ENCODE measurements around the gene NRP1. TPM values are rescaled to one million over a fixed set of nuclear protein-coding genes. Genes with fewer than 3 reads are reported as not detected.

Gene NRP1
- total RNA-seq, 1 experiment from 2014 or later = 3.0 TPM

- TF ChIP-seq ARID4B (CRISPR knock-in tag; IDR thresholded peaks at IDR 0.05; ENCODE audit: borderline replicate concordance) (no peak), ZMAT4 (CRISPR knock-in tag; IDR thresholded peaks at IDR 0.05) (no peak), ATF2 (CRISPR knock-in tag; IDR thresholded peaks at IDR 0.05; ENCODE audit: borderline replicate concordance, low read depth) (no peak)
Observed at GRCh38 chr10:33347211-33347610, 12.7 kb upstream of the NRP1 start (continued).

- POLR2A ChIA-PET = no interaction called here
- CTCF ChIA-PET = interaction anchor here (0.6 kb wide), 1 partner anchor 10 kb away, joined by 4 read pairs; no protein-coding TSS in a partner anchor
- H3K27ac Mint-ChIP-seq = no peak overlapping the region
- DNase-seq (ENCODE audit: low spot score) (no peak), ATAC-seq (no peak)
- no peak for TF ChIP-seq MAX (CRISPR knock-in tag; IDR thresholded peaks at IDR 0.05)
- no peak for TF ChIP-seq KAT7 (CRISPR knock-in tag; IDR thresholded peaks at IDR 0.05; ENCODE audit: borderline replicate concordance)
- TF ChIP-seq CREB1 (CRISPR knock-in tag; IDR thresholded peaks at IDR 0.05) = no peak
- TF ChIP-seq JAZF1 (CRISPR knock-in tag; IDR thresholded peaks at IDR 0.05) = no peak
- TF ChIP-seq ZNF263 (CRISPR knock-in tag; IDR thresholded peaks at IDR 0.05; ENCODE audit: low read depth) = no peak
- no peak for TF ChIP-seq TEAD4 (CRISPR knock-in tag; IDR thresholded peaks at IDR 0.05)
- no peak for TF ChIP-seq PREB (CRISPR knock-in tag; IDR thresholded peaks at IDR 0.05; ENCODE audit: borderline replicate concordance)
- peaks cover 12% of the 10 kb centered on the region for H3K4me1 Mint-ChIP-seq
- H3K27me3 Mint-ChIP-seq (ENCODE audit: low read depth) = no peaks in the 10 kb centered on the region
- no peak overlapping the region for H3K4me3 Mint-ChIP-seq
- H3K36me3 Mint-ChIP-seq = no peaks in the 10 kb centered on the region
- peaks cover 5% of the 10 kb centered on the region for H3K9me3 Mint-ChIP-seq
Observed at GRCh38 chr10:33345236-33345635, 10.8 kb upstream of the NRP1 start.

GRCh38 chr10:33344676-33345075 is 10.2 kb upstream of the NRP1 start:
- DNase-seq (ENCODE audit: low spot score) (no peak), ATAC-seq (no peak)
- H3K36me3 Mint-ChIP-seq = no peaks in the 10 kb centered on the region
- H3K27ac Mint-ChIP-seq = no peak overlapping the region
- H3K27me3 Mint-ChIP-seq (ENCODE audit: low read depth) = peaks cover 5% of the 10 kb centered on the region
- CTCF ChIA-PET = interaction anchor here (0.6 kb wide), 1 partner anchor 10 kb away, joined by 4 read pairs; no protein-coding TSS in a partner anchor
- H3K4me1 Mint-ChIP-seq = peaks cover 12% of the 10 kb centered on the region
- POLR2A ChIA-PET = no interaction called here
- no peak overlapping the region for H3K4me3 Mint-ChIP-seq
- H3K9me3 Mint-ChIP-seq = peaks cover 5% of the 10 kb centered on the region
- no peak for TF ChIP-seq ZNF396 (CRISPR knock-in tag; IDR thresholded peaks at IDR 0.05; ENCODE audit: borderline replicate concordance)
- no peak for TF ChIP-seq PRRX2 (CRISPR knock-in tag; IDR thresholded peaks at IDR 0.05)
- no peak for TF ChIP-seq ZNF425 (CRISPR knock-in tag; conservative IDR thresholded peaks at IDR 0.05)
- no peak for TF ChIP-seq AFF4 (CRISPR knock-in tag; IDR thresholded peaks at IDR 0.05; ENCODE audit: borderline replicate concordance)

Data from WTC11 (cell line).